LHCN-M2 (cell line): Measurements from ENCODE around the gene ACAA2. TPM values are rescaled to one million over a fixed set of nuclear protein-coding genes. Genes with fewer than 3 reads are reported as not detected.
A peak's percentile ranks its signal among the peaks of the same experiment; 100 is the strongest.
"Not testable (repeated sequence)": the region's sequence is repeated elsewhere in the genome, so short reads cannot be mapped to it uniquely, and the experiment has no call there.

Experiments
- DNase-seq: peaks from one replicate; pipeline ENCODE4 v3.0.0-alpha.2; 2012; ENCODE audit warnings: low read depth
- total RNA-seq: library from RNA; depleted of rRNA; stranded (reverse); fragments of >200 nt; gene quantifications from 2 replicates; pipeline ENCODE4 v1.2.3, GENCODE V29; 2014

The ACAA2 gene
- total RNA-seq, 1 experiment from 2014 or later, result 84.1 TPM

- DNase-seq, result peak; percentile 50
Observed at GRCh38 chr18:49845629-49846360, 32.5 kb upstream of the ACAA2 start.

- DNase-seq, result no peak
Observed at GRCh38 chr18:49844903-49845302, 31.6 kb upstream of the ACAA2 start.

GRCh38 chr18:49843778-49844625 is 30.7 kb upstream of the ACAA2 start:
- DNase-seq, result peak; percentile 89

GRCh38 chr18:49843131-49843530 is 29.8 kb upstream of the ACAA2 start:
- no peak for DNase-seq

- DNase-seq, result no peak
Observed at GRCh38 chr18:49842656-49843055, 29.3 kb upstream of the ACAA2 start.

GRCh38 chr18:49841236-49842217 is 28.2 kb upstream of the ACAA2 start:
- DNase-seq, result no peak

- DNase-seq, result peak; percentile 78
Observed at GRCh38 chr18:49839012-49839411, 25.7 kb upstream of the ACAA2 start.

GRCh38 chr18:49838381-49838780 is 25.0 kb upstream of the ACAA2 start:
- no peak for DNase-seq

- no peak for DNase-seq
Observed at GRCh38 chr18:49837889-49838288, 24.6 kb upstream of the ACAA2 start.

- DNase-seq, result not testable (repeated sequence)
Observed at GRCh38 chr18:49837316-49837835, 24.0 kb upstream of the ACAA2 start.

- no peak for DNase-seq
Observed at GRCh38 chr18:49835405-49835804, 22.1 kb upstream of the ACAA2 start.

GRCh38 chr18:49834258-49834657 is 20.9 kb upstream of the ACAA2 start:
- no peak for DNase-seq

GRCh38 chr18:49833814-49834213 is 20.5 kb upstream of the ACAA2 start:
- DNase-seq, result no peak

- DNase-seq, result no peak
Observed at GRCh38 chr18:49832221-49832647, 18.9 kb upstream of the ACAA2 start.

GRCh38 chr18:49827996-49828395 is 14.7 kb upstream of the ACAA2 start:
- DNase-seq, result no peak

GRCh38 chr18:49819823-49820671 is 6.7 kb upstream of the ACAA2 start:
- peak; percentile 45 for DNase-seq

- DNase-seq, result no peak
Observed at GRCh38 chr18:49819071-49819662, 5.8 kb upstream of the ACAA2 start.

- DNase-seq, result no peak
Observed at GRCh38 chr18:49817947-49818346, 4.6 kb upstream of the ACAA2 start.

- DNase-seq, result no peak
Observed at GRCh38 chr18:49815927-49816326, 2.6 kb upstream of the ACAA2 start.

- DNase-seq, result peak; percentile 47
Observed at GRCh38 chr18:49814147-49814499, 790 bp upstream of the ACAA2 start.
